Subcutaneous adipose tissue (tissue), 4 donors: Measurements from ENCODE around the gene CBX7. TPM values are rescaled to one million over a fixed set of nuclear protein-coding genes. Genes with fewer than 3 reads are reported as not detected.

Source experiments
- total RNA-seq, 4 donors: library from RNA; depleted of rRNA; stranded (reverse); fragments of >200 nt; gene quantifications; one replicate each; pipeline ENCODE4 v1.1.0, GENCODE V29; 2016
- TF ChIP-seq, protein P1 (sequence below): fragments of 450-650 bp; IDR thresholded peaks from one replicate; pipeline ENCODE4 v1.5.1; 2016; ENCODE audit warnings: low read depth, mild to moderate bottlenecking, control low read depth, antibody characterized with exemption, moderate library complexity

Gene CBX7
- total RNA-seq, 4 donors from 2014 or later, result 37.4 to 74.2 (median 50.7) TPM

DNA sequence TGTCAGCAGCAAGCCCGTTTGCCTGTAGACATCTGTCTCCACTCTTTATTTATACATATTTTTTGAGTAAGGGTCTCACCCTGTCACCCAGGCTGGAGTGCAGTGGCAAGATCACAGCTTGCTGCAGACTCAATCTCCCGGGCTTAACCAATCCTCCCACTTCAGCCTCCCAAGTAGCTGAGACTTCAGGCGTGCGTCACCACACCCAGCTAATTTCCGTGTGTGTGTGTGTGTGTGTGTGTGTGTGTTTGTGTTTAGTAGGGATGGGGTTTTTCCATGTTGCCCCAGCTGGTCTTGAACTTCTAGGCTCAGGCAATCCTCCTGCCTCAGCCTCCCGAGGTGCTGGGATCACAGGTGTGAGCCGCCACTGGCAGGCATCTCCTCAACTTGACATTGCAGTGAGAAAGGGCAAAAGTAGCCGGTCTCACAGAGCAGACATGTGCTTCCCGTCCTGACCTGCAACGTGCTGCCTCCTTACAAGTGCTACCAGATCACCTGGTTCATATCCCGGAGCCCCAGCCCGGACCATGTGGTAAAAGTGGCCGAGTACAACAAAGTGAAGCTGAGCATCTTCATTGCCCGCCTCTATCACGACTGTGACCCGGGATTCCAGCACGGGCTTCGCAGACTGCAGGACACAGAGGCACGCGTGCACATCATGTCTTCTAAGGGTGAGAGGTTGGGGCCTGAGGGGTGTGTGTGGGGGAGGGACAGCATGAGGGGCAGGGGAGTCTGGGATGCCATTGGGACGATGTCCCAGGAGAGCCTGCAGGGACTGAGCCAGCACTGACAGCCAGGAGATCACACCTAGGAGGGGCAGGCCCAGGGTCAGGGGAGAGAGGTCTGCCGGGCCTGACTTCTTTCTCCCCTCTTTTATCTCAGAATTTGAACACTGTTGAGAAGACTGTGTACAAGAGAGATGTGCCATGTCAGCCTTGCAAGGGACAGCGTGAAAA is 61.1 kb downstream of the CBX7 start:
- TF ChIP-seq, protein P1, sequence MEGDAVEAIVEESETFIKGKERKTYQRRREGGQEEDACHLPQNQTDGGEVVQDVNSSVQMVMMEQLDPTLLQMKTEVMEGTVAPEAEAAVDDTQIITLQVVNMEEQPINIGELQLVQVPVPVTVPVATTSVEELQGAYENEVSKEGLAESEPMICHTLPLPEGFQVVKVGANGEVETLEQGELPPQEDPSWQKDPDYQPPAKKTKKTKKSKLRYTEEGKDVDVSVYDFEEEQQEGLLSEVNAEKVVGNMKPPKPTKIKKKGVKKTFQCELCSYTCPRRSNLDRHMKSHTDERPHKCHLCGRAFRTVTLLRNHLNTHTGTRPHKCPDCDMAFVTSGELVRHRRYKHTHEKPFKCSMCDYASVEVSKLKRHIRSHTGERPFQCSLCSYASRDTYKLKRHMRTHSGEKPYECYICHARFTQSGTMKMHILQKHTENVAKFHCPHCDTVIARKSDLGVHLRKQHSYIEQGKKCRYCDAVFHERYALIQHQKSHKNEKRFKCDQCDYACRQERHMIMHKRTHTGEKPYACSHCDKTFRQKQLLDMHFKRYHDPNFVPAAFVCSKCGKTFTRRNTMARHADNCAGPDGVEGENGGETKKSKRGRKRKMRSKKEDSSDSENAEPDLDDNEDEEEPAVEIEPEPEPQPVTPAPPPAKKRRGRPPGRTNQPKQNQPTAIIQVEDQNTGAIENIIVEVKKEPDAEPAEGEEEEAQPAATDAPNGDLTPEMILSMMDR, result no peak

DNA sequence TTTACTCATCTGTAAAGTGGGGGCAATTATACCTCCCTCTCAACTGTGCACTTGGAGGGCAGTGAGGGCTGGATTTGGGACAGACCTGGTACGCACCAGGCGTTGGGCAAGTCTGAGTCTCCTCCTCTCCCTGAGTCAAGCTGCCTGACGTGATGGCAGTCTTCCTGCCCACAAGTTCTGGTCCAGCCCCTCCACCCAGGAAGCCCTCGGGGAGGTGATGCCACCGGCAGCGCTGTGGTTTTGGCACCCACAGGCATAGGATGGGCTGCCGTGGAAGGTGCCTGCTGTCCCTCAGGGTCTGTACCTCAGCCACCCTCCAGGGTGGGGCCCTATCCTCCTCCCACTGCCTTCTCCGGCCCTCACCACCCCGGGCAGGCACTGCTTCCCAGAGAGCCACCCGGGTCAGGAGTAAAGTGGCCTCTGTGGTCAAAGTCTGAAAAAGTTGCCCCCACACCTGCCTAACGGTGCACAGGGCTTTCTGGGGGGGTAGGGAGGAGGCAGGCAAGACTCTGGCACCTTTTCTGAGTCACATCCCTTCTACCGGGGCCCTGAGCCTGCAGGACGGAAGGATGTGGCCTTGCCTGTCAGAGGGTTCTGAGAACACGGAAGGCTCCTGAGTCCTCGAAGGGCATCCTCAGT is 61.9 kb downstream of the CBX7 start:
- TF ChIP-seq, protein P1, result no peak

DNA sequence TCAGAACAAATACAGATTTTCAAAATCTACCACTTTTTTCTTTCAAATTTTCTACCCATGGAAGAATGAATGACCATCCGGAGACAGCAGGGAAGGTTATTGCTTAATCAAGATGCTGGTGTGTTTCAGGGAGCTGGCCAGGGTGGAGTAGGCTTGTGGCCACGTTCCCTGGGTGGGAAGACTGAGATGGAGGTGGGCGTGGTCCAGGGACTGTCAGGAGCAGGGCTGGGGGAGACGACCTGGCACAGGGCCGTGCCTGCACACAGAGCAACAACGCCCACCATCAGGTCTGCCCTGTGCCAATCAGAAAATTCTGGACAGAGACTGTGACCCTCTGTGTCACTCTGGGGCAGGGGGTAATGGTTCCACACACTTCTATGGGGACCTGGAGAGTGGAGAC is 62.6 kb downstream of the CBX7 start:
- TF ChIP-seq, protein P1, result no peak

DNA sequence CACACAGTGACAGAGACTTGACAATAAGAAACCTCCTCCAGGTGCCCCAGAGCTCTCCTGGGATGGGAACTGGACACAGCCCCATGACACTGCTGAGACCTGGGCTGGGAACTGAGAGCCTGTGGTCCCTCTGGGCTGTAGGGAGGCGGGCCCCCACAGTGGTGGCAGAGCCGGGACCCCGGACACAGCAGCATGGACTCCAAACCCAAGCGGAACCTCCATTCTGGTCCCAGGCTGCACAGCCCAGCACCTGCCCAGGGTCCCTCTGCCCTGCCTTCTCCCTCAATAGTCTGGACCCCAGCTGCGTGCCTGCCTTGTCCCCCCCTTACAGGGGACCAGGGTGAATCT is 63.8 kb downstream of the CBX7 start:
- TF ChIP-seq, protein P1, result no peak

DNA sequence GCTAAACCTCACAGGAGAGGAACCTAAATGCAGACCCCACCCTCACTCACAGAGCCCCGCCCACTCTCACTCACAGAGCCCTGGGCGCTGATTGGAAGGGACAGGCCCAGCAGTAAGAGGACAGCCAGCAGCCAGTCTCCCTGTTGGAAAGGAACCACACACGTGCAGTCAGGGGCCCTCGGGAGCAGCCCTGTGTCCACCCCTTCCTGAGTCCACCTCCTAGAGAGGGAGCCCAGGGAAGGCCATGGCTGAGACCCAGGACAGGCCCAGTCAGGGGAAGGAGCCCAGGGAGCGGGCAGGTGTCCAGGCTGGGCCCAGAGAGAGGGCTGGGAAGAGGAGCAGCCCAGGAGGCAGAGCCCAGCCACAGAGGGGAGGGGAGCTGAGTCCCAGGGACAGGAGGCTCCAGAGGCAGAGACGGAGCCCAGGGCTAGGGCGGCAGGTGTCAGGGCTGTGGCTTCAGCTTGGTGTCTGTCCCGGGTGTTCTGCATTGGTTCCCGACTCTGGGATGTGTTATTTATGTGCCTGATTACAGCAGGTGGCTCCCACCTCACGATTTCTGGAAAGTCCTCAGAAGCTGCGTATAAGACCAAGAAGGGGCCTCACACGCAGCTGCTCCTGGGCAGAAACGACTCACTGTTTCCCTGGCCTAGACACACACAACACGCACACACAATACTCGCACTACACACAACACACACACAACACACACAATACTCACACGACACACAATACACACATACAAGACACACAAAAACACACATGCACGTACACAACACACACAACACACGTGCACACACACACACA is 64.4 kb downstream of the CBX7 start:
- TF ChIP-seq, protein P1, result no peak

DNA sequence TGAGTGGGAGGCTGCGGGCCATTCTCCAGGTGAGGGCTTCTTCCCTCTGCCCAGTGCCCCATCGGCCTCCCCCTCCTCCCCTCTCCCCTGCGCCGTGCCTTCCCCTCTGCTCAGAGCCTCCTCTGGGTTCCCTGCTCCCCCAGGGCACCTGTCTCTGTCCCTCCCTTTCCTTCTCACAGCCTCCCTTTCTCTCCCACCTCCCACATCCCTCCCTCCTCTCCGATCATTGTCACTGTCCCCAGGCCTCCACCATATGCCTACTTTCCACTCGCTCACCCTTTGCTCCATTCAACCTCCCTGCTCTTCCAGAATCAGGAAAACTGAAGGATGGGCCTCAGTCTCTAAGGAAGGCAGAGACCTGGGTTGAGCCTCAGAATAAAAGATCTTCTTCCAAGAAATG is 65.4 kb downstream of the CBX7 start:
- TF ChIP-seq, protein P1, result no peak

DNA sequence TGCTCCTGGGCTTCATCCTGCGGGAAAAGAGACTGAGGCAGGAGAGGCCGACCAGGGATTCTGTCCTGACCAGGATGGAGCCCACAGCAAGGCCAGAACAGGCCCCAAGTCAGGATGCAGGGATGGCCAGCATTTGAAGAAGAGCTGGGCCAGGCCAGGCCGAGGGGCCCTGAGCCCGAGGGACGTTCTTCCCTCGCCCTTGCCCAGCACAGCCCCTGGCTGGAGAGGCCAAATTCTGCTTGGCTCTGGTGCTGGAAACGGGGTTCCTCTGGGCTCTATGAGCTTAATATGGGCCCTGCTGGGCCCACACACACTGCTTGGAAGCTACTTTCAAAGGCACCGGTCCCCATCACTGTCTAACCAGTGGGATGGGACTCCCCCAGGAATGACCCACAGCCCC is 67.8 kb downstream of the CBX7 start:
- TF ChIP-seq, protein P1, result no peak
